Measurements from ENCODE around the gene ACTA1.

GRCh38 chr1:229434641-229435051, 752 bp upstream of the ACTA1 start:
- TF ChIP-seq POLR2AphosphoS5 (IDR thresholded peaks at IDR 0.05): no peak
- no peak for TF ChIP-seq EP300 (conservative IDR thresholded peaks at IDR 0.05; ENCODE audit: poor library complexity, severe bottlenecking)
- TF ChIP-seq, protein P1, sequence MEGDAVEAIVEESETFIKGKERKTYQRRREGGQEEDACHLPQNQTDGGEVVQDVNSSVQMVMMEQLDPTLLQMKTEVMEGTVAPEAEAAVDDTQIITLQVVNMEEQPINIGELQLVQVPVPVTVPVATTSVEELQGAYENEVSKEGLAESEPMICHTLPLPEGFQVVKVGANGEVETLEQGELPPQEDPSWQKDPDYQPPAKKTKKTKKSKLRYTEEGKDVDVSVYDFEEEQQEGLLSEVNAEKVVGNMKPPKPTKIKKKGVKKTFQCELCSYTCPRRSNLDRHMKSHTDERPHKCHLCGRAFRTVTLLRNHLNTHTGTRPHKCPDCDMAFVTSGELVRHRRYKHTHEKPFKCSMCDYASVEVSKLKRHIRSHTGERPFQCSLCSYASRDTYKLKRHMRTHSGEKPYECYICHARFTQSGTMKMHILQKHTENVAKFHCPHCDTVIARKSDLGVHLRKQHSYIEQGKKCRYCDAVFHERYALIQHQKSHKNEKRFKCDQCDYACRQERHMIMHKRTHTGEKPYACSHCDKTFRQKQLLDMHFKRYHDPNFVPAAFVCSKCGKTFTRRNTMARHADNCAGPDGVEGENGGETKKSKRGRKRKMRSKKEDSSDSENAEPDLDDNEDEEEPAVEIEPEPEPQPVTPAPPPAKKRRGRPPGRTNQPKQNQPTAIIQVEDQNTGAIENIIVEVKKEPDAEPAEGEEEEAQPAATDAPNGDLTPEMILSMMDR (IDR thresholded peaks at IDR 0.05; ENCODE audit: poor library complexity, severe bottlenecking): no peak
- TF ChIP-seq, protein P2, sequence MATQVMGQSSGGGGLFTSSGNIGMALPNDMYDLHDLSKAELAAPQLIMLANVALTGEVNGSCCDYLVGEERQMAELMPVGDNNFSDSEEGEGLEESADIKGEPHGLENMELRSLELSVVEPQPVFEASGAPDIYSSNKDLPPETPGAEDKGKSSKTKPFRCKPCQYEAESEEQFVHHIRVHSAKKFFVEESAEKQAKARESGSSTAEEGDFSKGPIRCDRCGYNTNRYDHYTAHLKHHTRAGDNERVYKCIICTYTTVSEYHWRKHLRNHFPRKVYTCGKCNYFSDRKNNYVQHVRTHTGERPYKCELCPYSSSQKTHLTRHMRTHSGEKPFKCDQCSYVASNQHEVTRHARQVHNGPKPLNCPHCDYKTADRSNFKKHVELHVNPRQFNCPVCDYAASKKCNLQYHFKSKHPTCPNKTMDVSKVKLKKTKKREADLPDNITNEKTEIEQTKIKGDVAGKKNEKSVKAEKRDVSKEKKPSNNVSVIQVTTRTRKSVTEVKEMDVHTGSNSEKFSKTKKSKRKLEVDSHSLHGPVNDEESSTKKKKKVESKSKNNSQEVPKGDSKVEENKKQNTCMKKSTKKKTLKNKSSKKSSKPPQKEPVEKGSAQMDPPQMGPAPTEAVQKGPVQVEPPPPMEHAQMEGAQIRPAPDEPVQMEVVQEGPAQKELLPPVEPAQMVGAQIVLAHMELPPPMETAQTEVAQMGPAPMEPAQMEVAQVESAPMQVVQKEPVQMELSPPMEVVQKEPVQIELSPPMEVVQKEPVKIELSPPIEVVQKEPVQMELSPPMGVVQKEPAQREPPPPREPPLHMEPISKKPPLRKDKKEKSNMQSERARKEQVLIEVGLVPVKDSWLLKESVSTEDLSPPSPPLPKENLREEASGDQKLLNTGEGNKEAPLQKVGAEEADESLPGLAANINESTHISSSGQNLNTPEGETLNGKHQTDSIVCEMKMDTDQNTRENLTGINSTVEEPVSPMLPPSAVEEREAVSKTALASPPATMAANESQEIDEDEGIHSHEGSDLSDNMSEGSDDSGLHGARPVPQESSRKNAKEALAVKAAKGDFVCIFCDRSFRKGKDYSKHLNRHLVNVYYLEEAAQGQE (IDR thresholded peaks at IDR 0.05; ENCODE audit: borderline replicate concordance): no peak
- no peak for TF ChIP-seq TAF1 (IDR thresholded peaks at IDR 0.05; ENCODE audit: low read depth)

Measured in neural cell (in vitro differentiated cells).